Activated T-helper 1 cell treated with anti-CD3 and anti-CD28 coated beads, Interleukin-12 subunit alpha, Interleukin-12 subunit beta, Interleukin-2, Interleukin-4 antibody, amounts not matched to agents 30 ng/mL and 10 ng/mL and 1 ng/mL, durations not matched to agents 14 hours and 24 hours and 36 hours (primary cell): ENCODE results near the gene EXOC7. TPM values are rescaled to one million over a fixed set of nuclear protein-coding genes. Genes with fewer than 3 reads are reported as not detected.

Experiments used
- DNase-seq: peaks from one replicate; pipeline ENCODE4 v3.0.0; 2021; ENCODE audit warnings: low spot score
- H3K27ac Mint-ChIP-seq: one replicate; pipeline ENCODE4 v1.8.0; 2021; ENCODE audit warnings: mild to moderate bottlenecking, mixed read lengths
- H3K27me3 Mint-ChIP-seq: one replicate; pipeline ENCODE4 v1.8.0; 2022; ENCODE audit warnings: mild to moderate bottlenecking, moderate library complexity, mixed read lengths; ENCODE audit not compliant: insufficient read depth
- H3K36me3 Mint-ChIP-seq: one replicate; pipeline ENCODE4 v1.8.0; 2021; ENCODE audit warnings: low read depth, mixed read lengths
- H3K4me1 Mint-ChIP-seq: one replicate; pipeline ENCODE4 v1.8.0; 2021; ENCODE audit warnings: low read depth, mixed read lengths
- H3K4me3 Mint-ChIP-seq: one replicate; pipeline ENCODE4 v1.8.0; 2021; ENCODE audit warnings: mild to moderate bottlenecking, moderate library complexity, mixed read lengths
- H3K9me3 Mint-ChIP-seq: one replicate; pipeline ENCODE4 v1.8.0; 2021; ENCODE audit warnings: mixed read lengths
- intact Hi-C: fragments of 100-400 bp; cut with micrococcal nuclease; formaldehyde crosslinking; loops from one replicate; pipeline ENCODE4 v1.15.1; 2024
- total RNA-seq: library from RNA; stranded (reverse); gene quantifications from 2 replicates; pipeline ENCODE4 v1.2.3, GENCODE V29; 2022

Gene EXOC7
- total RNA-seq, 1 donor from 2014 or later = 108 TPM

- Mint-ChIP-seq H3K27me3 (no peaks in the 10 kb centered on the region), H3K36me3 (peaks cover 32% of the 10 kb centered on the region), H3K9me3 (no peaks in the 10 kb centered on the region), H3K4me3 (no peak overlapping the region), H3K4me1 (peaks cover 8% of the 10 kb centered on the region), H3K27ac (no peak overlapping the region)
- intact Hi-C loops = no loop called here
- DNase-seq = no peak
Measured at GRCh38 chr17:76038050-76038449, 65.5 kb downstream of the EXOC7 start.

GRCh38 chr17:76036497-76037261 lies 66.9 kb downstream of the EXOC7 start:
- DNase-seq = no peak
- peaks cover 8% of the 10 kb centered on the region for H3K4me1 Mint-ChIP-seq
- H3K36me3 Mint-ChIP-seq = peaks cover 32% of the 10 kb centered on the region
- H3K27ac Mint-ChIP-seq = no peak overlapping the region
- intact Hi-C loops = no loop called here
- no peaks in the 10 kb centered on the region for H3K27me3 Mint-ChIP-seq
- H3K4me3 Mint-ChIP-seq = no peak overlapping the region
- H3K9me3 Mint-ChIP-seq = no peaks in the 10 kb centered on the region

- Mint-ChIP-seq H3K9me3 (no peaks in the 10 kb centered on the region), H3K36me3 (peaks cover 17% of the 10 kb centered on the region), H3K4me3 (no peak overlapping the region), H3K4me1 (peaks cover 10% of the 10 kb centered on the region), H3K27me3 (no peaks in the 10 kb centered on the region), H3K27ac (no peak overlapping the region)
- intact Hi-C loops = no loop called here
- no peak for DNase-seq
Measured at GRCh38 chr17:76034428-76035350, 68.9 kb downstream of the EXOC7 start.

GRCh38 chr17:76033139-76033538 lies 70.4 kb downstream of the EXOC7 start:
- Mint-ChIP-seq H3K27me3 (no peaks in the 10 kb centered on the region), H3K36me3 (peaks cover 3% of the 10 kb centered on the region), H3K9me3 (no peaks in the 10 kb centered on the region), H3K4me1 (peaks cover 10% of the 10 kb centered on the region), H3K27ac (peak overlapping the region; percentile 20), H3K4me3 (no peak overlapping the region)
- intact Hi-C loops = no loop called here
- no peak for DNase-seq

- Mint-ChIP-seq H3K36me3 (peaks cover 3% of the 10 kb centered on the region), H3K27me3 (no peaks in the 10 kb centered on the region), H3K4me3 (no peak overlapping the region), H3K4me1 (peaks cover 8% of the 10 kb centered on the region), H3K27ac (no peak overlapping the region), H3K9me3 (no peaks in the 10 kb centered on the region)
- no peak for DNase-seq
- intact Hi-C loops = no loop called here
Measured at GRCh38 chr17:76032780-76033108, 70.8 kb downstream of the EXOC7 start.

GRCh38 chr17:76032073-76032779 lies 71.4 kb downstream of the EXOC7 start:
- intact Hi-C loops = no loop called here
- Mint-ChIP-seq H3K4me3 (no peak overlapping the region), H3K36me3 (peaks cover 2% of the 10 kb centered on the region), H3K27ac (no peak overlapping the region), H3K27me3 (no peaks in the 10 kb centered on the region), H3K9me3 (no peaks in the 10 kb centered on the region), H3K4me1 (peaks cover 8% of the 10 kb centered on the region)
- no peak for DNase-seq

Other genes with a start within 250 kb of the EXOC7 start
- 68.8 and 74.4 TPM in 2 replicates for gene WBP2, start 248.5 kb downstream of the EXOC7 start, total RNA-seq
- gene TRIM47, start 225.2 kb downstream of the EXOC7 start, total RNA-seq = 30.5 and 32.7 TPM in 2 replicates
- 45.0 and 53.7 TPM in 2 replicates for gene TRIM65, start 206.8 kb downstream of the EXOC7 start, total RNA-seq
- 151 and 160 TPM in 2 replicates for gene MRPL38, start 198.9 kb downstream of the EXOC7 start, total RNA-seq
- 19.4 and 20.0 TPM in 2 replicates for gene FBF1, start 162.7 kb downstream of the EXOC7 start, total RNA-seq
- 25.3 and 28.2 TPM in 2 replicates for gene ACOX1, start 124.6 kb downstream of the EXOC7 start, total RNA-seq
- gene TEN1, start 124.5 kb downstream of the EXOC7 start, total RNA-seq = 10.7 and 15.4 TPM in 2 replicates
- gene CDK3, start 102.9 kb downstream of the EXOC7 start, total RNA-seq = 4.9 and 5.3 TPM in 2 replicates
- gene EVPL, start 76.5 kb downstream of the EXOC7 start, total RNA-seq = 0.02 and 0.05 TPM in 2 replicates
- 177 and 184 TPM in 2 replicates for gene SRP68, start 31.3 kb downstream of the EXOC7 start, total RNA-seq
- gene GALR2, start 29.0 kb downstream of the EXOC7 start, total RNA-seq = 3.6 and 3.7 TPM in 2 replicates
- gene ZACN, start 24.6 kb downstream of the EXOC7 start, total RNA-seq = 2.7 and 2.9 TPM in 2 replicates
- gene FOXJ1, start 37.5 kb upstream of the EXOC7 start, total RNA-seq = 0.10 TPM in 1 of 2 replicates, not detected in the other
- gene RNF157, start 136.7 kb upstream of the EXOC7 start, total RNA-seq = 50.4 and 51.7 TPM in 2 replicates
- gene UBALD2, start 161.6 kb upstream of the EXOC7 start, total RNA-seq = 206 and 217 TPM in 2 replicates
- 2.7 and 3.3 TPM in 2 replicates for gene QRICH2, start 204.5 kb upstream of the EXOC7 start, total RNA-seq